Left lung (tissue), 10 donors: Measurements from ENCODE around the gene ARHGAP28. TPM values are rescaled to one million over a fixed set of nuclear protein-coding genes. Genes with fewer than 3 reads are reported as not detected.

Experiments used
- ATAC-seq: fragments of 200-7000 bp; cut with Tn5 transposase; one replicate; pipeline ENCODE4 v1.9.1; 2020; ENCODE audit warnings: moderate library complexity
- DNase-seq, 4 donors: peaks; one replicate each; pipeline ENCODE4 v3.0.0-alpha.2; 2013 to 2020
- H3K27ac ChIP-seq, 2 donors: fragments of 200-600 bp; sonication (generic) in 1 of 2; one replicate each; pipeline versions ENCODE4 v1.5.0 to v1.8.0; 2020 to 2021
- H3K27me3 ChIP-seq, 2 donors: fragments of 200-600 bp; sonication (generic) in 1 of 2; one replicate each; pipeline versions ENCODE4 v1.5.0 to v1.8.0; 2020 to 2021
- H3K36me3 ChIP-seq, 2 donors: fragments of 200-600 bp; sonication (generic) in 1 of 2; one replicate each; pipeline versions ENCODE4 v1.5.0 to v1.8.0; 2020 to 2021
- H3K4me1 ChIP-seq, 2 donors: fragments of 200-600 bp; one replicate each; pipeline ENCODE4 v1.8.0; 2021
- H3K4me3 ChIP-seq, 2 donors: fragments of 200-600 bp; sonication (generic) in 1 of 2; one replicate each; pipeline versions ENCODE4 v1.5.0 to v1.8.0; 2020 to 2021; ENCODE audit warnings: mild to moderate bottlenecking in 1 of 2
- H3K9me3 ChIP-seq, 2 donors: fragments of 200-600 bp; sonication (generic) in 1 of 2; one replicate each; pipeline versions ENCODE4 v1.5.0 to v1.8.0; 2020 to 2021
- intact Hi-C, 2 donors: fragments of 100-400 bp; cut with DNase I; formaldehyde crosslinking; loops; one replicate each; pipeline versions ENCODE4 v1.11.2 to v1.14.2; 2022
- polyA plus RNA-seq, 6 donors: library from polyadenylated mRNA; unstranded; fragments of 120-200 nt; gene quantifications; one replicate each; pipeline ENCODE4 v1.2.1, GENCODE V29; 2013; ENCODE audit not compliant: insufficient read length in 6 of 6
- total RNA-seq, 2 donors: library from RNA; stranded (reverse); fragmentation: NEBNext Ultra II Directional; extraction: Animal tissue kit (Norgen Biotek cat#: 25700); gene quantifications; one replicate each; pipeline ENCODE4 v1.2.1, GENCODE V29; 2021
- TF ChIP-seq, protein P1 (sequence below), 2 donors: fragments of 200-600 bp; sonication (generic) in 1 of 2; IDR thresholded peaks; one replicate each; pipeline versions ENCODE4 v1.5.0 to v1.8.0; 2021; ENCODE audit warnings: antibody characterized with exemption in 2 of 2
- donor health status: DM: no; HTN: yes; CAD: no.
- donor health status: DM: no; HTN: no; CAD: no.

The ARHGAP28 gene
- total and polyA plus RNA-seq, 8 donors = 16.6 to 262 (median 208) TPM

DNA sequence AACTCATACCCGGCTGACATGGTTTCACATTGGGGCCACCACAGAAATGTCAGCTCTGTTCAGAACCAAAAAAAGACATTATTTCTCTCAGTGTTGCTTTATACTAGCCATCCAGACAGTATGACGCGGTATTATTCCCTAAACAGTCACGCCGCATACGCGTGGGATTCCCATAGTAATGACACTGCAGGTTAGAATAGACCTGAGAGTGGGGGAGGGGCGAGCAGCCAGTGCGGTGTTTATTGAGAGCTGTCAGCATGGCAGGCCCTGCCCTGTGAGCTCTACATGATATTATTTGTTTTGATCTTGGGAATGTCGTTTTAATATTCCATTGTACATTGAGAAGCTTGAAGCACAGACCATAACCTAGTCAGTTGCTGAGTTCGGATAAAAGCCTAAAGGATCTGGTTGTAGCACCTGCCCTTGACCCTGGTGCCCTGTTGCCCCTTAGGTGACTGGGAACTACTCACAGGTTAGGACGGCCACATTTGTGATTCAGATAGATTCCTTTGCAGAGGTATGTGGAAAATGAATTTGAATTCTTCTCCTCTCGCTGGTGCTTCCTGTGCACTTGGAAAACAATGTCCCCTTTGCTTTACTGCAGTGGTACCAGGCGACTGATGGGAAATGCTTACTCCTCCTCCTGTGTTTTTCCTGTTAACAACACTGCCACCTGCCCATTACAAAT, 150.1 kb downstream of the ARHGAP28 start:
- Histone ChIP-seq H3K9me3 (no peaks in the 10 kb centered on the region), H3K36me3 (no peaks in the 10 kb centered on the region), H3K4me3 (no peak overlapping the region), H3K4me1 (no peaks in the 10 kb centered on the region), H3K27me3 (no peaks in the 10 kb centered on the region), H3K27ac (no peak overlapping the region)
- ATAC-seq (no peak), DNase-seq (no peak)
- TF ChIP-seq, protein P1, sequence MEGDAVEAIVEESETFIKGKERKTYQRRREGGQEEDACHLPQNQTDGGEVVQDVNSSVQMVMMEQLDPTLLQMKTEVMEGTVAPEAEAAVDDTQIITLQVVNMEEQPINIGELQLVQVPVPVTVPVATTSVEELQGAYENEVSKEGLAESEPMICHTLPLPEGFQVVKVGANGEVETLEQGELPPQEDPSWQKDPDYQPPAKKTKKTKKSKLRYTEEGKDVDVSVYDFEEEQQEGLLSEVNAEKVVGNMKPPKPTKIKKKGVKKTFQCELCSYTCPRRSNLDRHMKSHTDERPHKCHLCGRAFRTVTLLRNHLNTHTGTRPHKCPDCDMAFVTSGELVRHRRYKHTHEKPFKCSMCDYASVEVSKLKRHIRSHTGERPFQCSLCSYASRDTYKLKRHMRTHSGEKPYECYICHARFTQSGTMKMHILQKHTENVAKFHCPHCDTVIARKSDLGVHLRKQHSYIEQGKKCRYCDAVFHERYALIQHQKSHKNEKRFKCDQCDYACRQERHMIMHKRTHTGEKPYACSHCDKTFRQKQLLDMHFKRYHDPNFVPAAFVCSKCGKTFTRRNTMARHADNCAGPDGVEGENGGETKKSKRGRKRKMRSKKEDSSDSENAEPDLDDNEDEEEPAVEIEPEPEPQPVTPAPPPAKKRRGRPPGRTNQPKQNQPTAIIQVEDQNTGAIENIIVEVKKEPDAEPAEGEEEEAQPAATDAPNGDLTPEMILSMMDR (IDR thresholded peaks at IDR 0.05) = no peak
- intact Hi-C loops = loop anchor here in 1 of 2 donors (5.0 to 10.0 kb wide), 2 partner anchors 155 to 327 kb away; partner anchors contain the start of gene ARHGAP28

DNA sequence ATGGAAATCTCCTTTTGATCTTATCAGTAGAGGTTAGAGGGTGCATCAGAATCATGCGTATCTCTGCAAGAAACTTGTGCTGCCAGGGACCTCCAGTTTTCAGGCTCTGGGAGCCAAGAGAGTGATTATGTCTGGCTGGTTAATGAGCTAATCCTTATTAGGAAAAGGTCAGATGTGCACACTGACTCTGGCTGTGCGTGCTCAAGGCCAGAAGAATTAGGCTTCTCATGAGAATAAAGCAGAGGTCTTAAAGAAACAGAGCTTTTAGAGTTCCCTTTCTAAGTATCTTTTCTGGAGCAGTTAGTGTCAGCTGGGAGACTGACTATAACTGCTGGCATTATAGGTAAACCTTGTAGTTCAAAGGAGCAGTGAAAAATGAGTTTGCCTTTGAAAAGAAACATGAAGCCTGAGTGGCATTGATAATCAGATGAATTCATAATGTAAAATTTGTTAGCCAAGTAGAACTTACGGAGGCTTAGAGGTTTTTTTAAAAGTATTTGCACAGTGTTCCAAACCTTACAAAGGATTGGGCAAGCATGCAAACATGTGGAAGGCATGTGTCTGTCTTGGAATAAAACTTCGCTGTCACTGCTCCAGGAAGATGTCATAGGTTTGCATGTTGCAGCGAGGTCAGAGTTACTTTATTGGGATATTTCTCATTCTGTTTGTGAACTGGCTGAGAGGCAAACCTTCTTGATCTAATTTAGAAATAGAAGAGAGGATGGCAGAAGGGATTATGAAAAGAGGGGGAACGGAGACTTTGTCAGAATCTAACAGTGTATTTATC, 151.7 kb downstream of the ARHGAP28 start:
- Histone ChIP-seq H3K27ac (peak overlapping the region in 1 of 2 donors; percentile 13), H3K36me3 (no peaks in the 10 kb centered on the region), H3K4me1 (no peaks in the 10 kb centered on the region), H3K27me3 (no peaks in the 10 kb centered on the region), H3K4me3 (no peak overlapping the region), H3K9me3 (no peaks in the 10 kb centered on the region)
- TF ChIP-seq, protein P1 (IDR thresholded peaks at IDR 0.05) = no peak
- ATAC-seq (peak; percentile 28), DNase-seq (peak in 2 of 4 donors; percentile 36 to 58)
- intact Hi-C loops = loop anchor here in 1 of 2 donors (5.0 kb wide), 1 partner anchor 329 kb away; no protein-coding TSS in a partner anchor

DNA sequence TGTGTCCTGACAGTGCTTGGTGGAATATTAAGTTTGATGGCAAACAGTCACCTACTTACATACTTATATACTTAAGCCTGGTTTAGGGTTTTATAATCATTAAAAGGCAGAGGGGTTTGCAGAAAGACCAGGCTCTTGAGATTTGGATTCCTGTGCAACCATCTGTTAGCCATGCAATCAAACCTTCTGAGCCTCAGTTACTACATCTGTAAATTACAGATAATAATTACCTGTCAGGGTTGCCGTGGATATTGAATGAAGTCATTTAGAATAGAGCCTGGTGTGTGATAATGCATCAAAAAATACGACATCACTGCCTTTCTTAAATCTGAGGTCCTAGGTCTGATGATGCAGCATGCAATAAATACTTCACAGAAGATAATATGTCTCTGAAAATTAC, 152.9 kb downstream of the ARHGAP28 start:
- no peak for DNase-seq
- no peak for ATAC-seq
- TF ChIP-seq, protein P1 (IDR thresholded peaks at IDR 0.05) = no peak
- H3K4me3 ChIP-seq = no peak overlapping the region
- no peaks in the 10 kb centered on the region for H3K9me3 ChIP-seq
- intact Hi-C loops = loop anchor here in 1 of 2 donors (5.0 kb wide), 1 partner anchor 330 kb away; no protein-coding TSS in a partner anchor
- no peaks in the 10 kb centered on the region for H3K4me1 ChIP-seq
- H3K27me3 ChIP-seq = no peaks in the 10 kb centered on the region
- H3K36me3 ChIP-seq = no peaks in the 10 kb centered on the region
- no peak overlapping the region for H3K27ac ChIP-seq

DNA sequence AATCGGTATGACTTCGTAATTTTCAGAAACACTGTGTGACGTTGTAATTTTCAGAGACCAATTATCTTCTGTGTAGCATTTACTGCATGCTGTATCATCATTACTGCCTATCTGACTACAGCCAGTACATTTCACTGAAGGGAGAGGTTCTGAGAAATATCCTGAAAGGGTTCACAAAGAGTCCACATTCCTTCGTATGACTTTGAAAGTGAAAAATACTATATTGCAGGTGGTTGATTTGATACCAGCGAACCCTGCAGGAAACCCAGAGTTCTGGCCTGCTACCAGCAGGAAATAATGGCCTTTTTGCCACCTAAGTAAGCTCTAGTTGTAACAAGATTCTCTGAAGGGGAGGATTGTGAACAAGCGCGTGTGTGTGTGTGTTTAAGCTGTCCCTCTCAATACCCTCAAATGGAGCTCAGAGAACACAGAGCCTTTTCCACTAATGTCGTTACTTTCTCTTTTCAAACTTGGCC, 155.5 kb downstream of the ARHGAP28 start:
- Histone ChIP-seq H3K9me3 (no peaks in the 10 kb centered on the region), H3K27me3 (no peaks in the 10 kb centered on the region), H3K4me3 (no peak overlapping the region), H3K4me1 (no peaks in the 10 kb centered on the region), H3K27ac (peak overlapping the region; percentile 13 to 60), H3K36me3 (peaks cover 0 to under 1% of the 10 kb centered on the region in 2 donors)
- TF ChIP-seq, protein P1 (IDR thresholded peaks at IDR 0.05) = no peak
- intact Hi-C loops = loop anchor here in 1 of 2 donors (5.0 kb wide), 1 partner anchor 343 kb away; no protein-coding TSS in a partner anchor
- DNase-seq (no peak), ATAC-seq (peak; percentile 30)
